Trophoblast cell (in vitro differentiated cells and primary cell): ENCODE results near the gene DLK2. TPM values are rescaled to one million over a fixed set of nuclear protein-coding genes. Genes with fewer than 3 reads are reported as not detected.

ENCODE experiments used
- DNase-seq, 2 donors: peaks; one replicate each; pipeline ENCODE4 v3.0.0-alpha.2; 2016
- H2AFZ ChIP-seq: 2 replicates; pipeline ENCODE4 v1.6.1; 2013; ENCODE audit warnings: low read length, moderate library complexity, mild to moderate bottlenecking; ENCODE audit not compliant: insufficient read depth, poor library complexity
- H2AK5ac ChIP-seq: 2 replicates; pipeline ENCODE4 v1.6.1; 2013; ENCODE audit warnings: mild to moderate bottlenecking, low read length
- H2BK120ac ChIP-seq: 2 replicates; pipeline ENCODE4 v1.6.1; 2013; ENCODE audit warnings: low read length, mild to moderate bottlenecking, moderate library complexity; ENCODE audit not compliant: insufficient read depth, poor library complexity
- H2BK12ac ChIP-seq: 2 replicates; pipeline ENCODE4 v1.6.1; 2013; ENCODE audit warnings: mild to moderate bottlenecking, low read length, moderate library complexity
- H2BK5ac ChIP-seq: 2 replicates; pipeline ENCODE4 v1.6.1; 2013; ENCODE audit warnings: low read length, low read depth, moderate library complexity, mild to moderate bottlenecking; ENCODE audit not compliant: poor library complexity
- H3K14ac ChIP-seq: 2 replicates; pipeline ENCODE4 v1.6.1; 2013; ENCODE audit warnings: mild to moderate bottlenecking, low read length
- H3K18ac ChIP-seq: 2 replicates; pipeline ENCODE4 v1.6.1; 2013; ENCODE audit warnings: mild to moderate bottlenecking, low read length
- H3K23ac ChIP-seq: 2 replicates; pipeline ENCODE4 v1.6.1; 2013; ENCODE audit warnings: low read length
- H3K27ac ChIP-seq: 2 replicates; pipeline ENCODE4 v1.5.1; 2013; ENCODE audit warnings: low read depth, mild to moderate bottlenecking, inconsistent platforms, low read length, moderate library complexity
- H3K27me3 ChIP-seq: 2 replicates; pipeline ENCODE4 v1.6.1; 2013; ENCODE audit warnings: inconsistent platforms, mild to moderate bottlenecking, low read length, moderate library complexity; ENCODE audit not compliant: insufficient read depth
- H3K36me3 ChIP-seq, 2 experiments: 1 replicate in 1 of 2; 2 replicates in 1 of 2; pipeline ENCODE4 v1.6.1; 2013; ENCODE audit warnings: low read length in 2 of 2, mild to moderate bottlenecking in 2 of 2, moderate library complexity in 1 of 2; ENCODE audit not compliant: insufficient read depth in 2 of 2, control insufficient read depth in 1 of 2
- H3K4ac ChIP-seq: 2 replicates; pipeline ENCODE4 v1.6.1; 2013; ENCODE audit warnings: low read depth, mild to moderate bottlenecking, low read length, moderate library complexity
- H3K4me1 ChIP-seq, 2 experiments: 1 replicate in 1 of 2; 2 replicates in 1 of 2; pipeline ENCODE4 v1.6.1; 2013; ENCODE audit warnings: low read length in 2 of 2, mild to moderate bottlenecking in 2 of 2, moderate library complexity in 1 of 2; ENCODE audit not compliant: insufficient read depth in 2 of 2, control insufficient read depth in 1 of 2
- H3K4me2 ChIP-seq: 2 replicates; pipeline ENCODE4 v1.6.1; 2013; ENCODE audit warnings: inconsistent platforms, mild to moderate bottlenecking, low read length, moderate library complexity
- H3K4me3 ChIP-seq: 2 replicates; pipeline ENCODE4 v1.5.1; 2013; ENCODE audit warnings: mild to moderate bottlenecking, low read depth, low read length, inconsistent platforms
- H3K79me1 ChIP-seq: one replicate; pipeline ENCODE4 v1.6.1; 2013; ENCODE audit warnings: low read length
- H3K79me2 ChIP-seq: 2 replicates; pipeline ENCODE4 v1.6.1; 2013; ENCODE audit warnings: low read length, mild to moderate bottlenecking; ENCODE audit not compliant: control insufficient read depth, insufficient read depth, poor library complexity
- H3K9ac ChIP-seq: 2 replicates; pipeline ENCODE4 v1.6.1; 2013; ENCODE audit warnings: mild to moderate bottlenecking, low read length
- H3K9me3 ChIP-seq: 2 replicates; pipeline ENCODE4 v1.6.1; 2013; ENCODE audit warnings: low read depth, mild to moderate bottlenecking, control low read depth, inconsistent platforms, low read length; ENCODE audit not compliant: insufficient read depth
- H4K12ac ChIP-seq: 2 replicates; pipeline ENCODE4 v1.6.1; 2013; ENCODE audit warnings: low read depth, mild to moderate bottlenecking, low read length, moderate library complexity
- H4K8ac ChIP-seq: 2 replicates; pipeline ENCODE4 v1.6.1; 2013; ENCODE audit warnings: low read depth, mild to moderate bottlenecking, low read length, moderate library complexity
- H4K91ac ChIP-seq: one replicate; pipeline ENCODE4 v1.6.1; 2013; ENCODE audit warnings: low read depth, mild to moderate bottlenecking, low read length, moderate library complexity
- WGBS: extraction: QIAGEN DNeasy Blood & Tissue Kit; methylation state at CpG from one replicate; pipeline ENCODE4 v1.1.7; 2013; ENCODE audit warnings: missing lambda C conversion rate; ENCODE audit not compliant: insufficient read length, insufficient coverage; ENCODE audit errors: extremely low coverage; 5-methylcytosine and 5-hydroxymethylcytosine counted together
- polyA plus RNA-seq: library from polyadenylated mRNA; stranded (reverse); fragments of 200-250 nt; gene quantifications from 2 replicates; pipeline ENCODE4 v1.2.3, GENCODE V29; 2013

The DLK2 gene, protein sequence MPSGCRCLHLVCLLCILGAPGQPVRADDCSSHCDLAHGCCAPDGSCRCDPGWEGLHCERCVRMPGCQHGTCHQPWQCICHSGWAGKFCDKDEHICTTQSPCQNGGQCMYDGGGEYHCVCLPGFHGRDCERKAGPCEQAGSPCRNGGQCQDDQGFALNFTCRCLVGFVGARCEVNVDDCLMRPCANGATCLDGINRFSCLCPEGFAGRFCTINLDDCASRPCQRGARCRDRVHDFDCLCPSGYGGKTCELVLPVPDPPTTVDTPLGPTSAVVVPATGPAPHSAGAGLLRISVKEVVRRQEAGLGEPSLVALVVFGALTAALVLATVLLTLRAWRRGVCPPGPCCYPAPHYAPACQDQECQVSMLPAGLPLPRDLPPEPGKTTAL
- 12.6 and 13.6 TPM in 2 replicates for polyA plus RNA-seq

DNA sequence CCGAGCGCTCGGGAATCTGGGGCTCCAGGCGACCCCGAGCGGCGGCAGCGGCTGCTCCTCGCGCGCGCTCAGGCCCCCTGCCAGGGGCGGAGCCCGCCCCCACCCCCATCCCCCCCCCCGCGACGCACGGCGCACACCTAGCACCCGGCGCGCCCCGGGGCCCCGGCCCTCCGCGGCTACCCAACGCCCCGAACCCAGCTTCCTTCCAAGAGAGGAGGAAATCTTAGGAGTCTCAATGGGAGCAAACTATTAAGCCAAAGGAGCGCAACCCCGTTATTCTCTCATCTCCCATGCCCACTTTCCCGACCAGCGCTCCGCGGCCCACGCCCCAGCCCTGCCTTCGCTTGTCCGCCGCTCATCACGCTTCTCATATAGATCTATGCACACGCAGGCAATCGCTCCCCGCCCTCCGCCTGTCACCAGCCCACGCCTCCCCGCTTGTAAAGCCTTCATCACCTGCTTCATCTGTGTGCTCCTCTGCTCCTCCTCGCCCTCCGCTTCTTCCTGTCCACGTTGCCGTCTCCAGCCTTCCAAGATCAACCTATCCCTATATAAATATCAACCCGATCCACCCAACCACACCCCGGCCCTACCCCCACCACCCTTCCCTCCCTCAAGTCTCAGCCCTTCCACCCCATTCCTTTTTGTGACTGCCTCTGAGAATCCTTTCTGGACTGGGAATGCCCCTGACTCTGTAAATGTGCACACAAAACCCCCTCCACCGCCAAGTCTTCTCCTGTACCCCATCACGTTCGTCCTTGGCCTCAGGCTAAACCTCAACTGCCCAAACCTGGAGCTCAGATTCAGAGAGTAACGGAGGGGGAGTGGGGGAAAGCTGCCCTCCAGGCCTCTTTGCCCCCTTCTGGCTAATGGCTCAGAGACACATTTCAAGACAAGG, at the start of gene DLK2:
Gene DLK2 (minus strand): TSS at position 18 of the 898 bp plus-strand sequence. CDS start 723 bp downstream, outside the sequence.
- peak within 1 kb of the TSS; percentile 57 for H3K9ac ChIP-seq
- peak; percentile 67 to 74 for DNase-seq
- H2BK5ac ChIP-seq: no peak within 1 kb of the TSS
- H3K4me3 ChIP-seq: peak within 1 kb of the TSS; percentile 75
- no peak within 1 kb of the TSS for H3K4ac ChIP-seq
- no peak within 1 kb of the TSS for H2BK120ac ChIP-seq
- H3K27me3 ChIP-seq: peaks cover 8% of the 10 kb centered on the region
- WGBS: no CpG with 5 or more reads among the region's 55 CpGs
- H3K79me2 ChIP-seq: no peaks in the 10 kb centered on the region
- no peak within 1 kb of the TSS for H4K12ac ChIP-seq
- no peak within 1 kb of the TSS for H2AK5ac ChIP-seq
- peak within 1 kb of the TSS; percentile 22 for H4K91ac ChIP-seq
- H4K8ac ChIP-seq: no peak within 1 kb of the TSS
- H3K18ac ChIP-seq: no peak within 1 kb of the TSS
- H2AFZ ChIP-seq: peak within 1 kb of the TSS; percentile 77
- no peaks in the 10 kb centered on the region for H3K79me1 ChIP-seq
- H3K4me2 ChIP-seq: peak within 1 kb of the TSS; percentile 94
- H3K36me3 ChIP-seq: peaks cover 12 to 17% of the 10 kb centered on the region in 2 experiments
- no peak within 1 kb of the TSS for H3K23ac ChIP-seq
- H2BK12ac ChIP-seq: no peak within 1 kb of the TSS
- no peak within 1 kb of the TSS for H3K27ac ChIP-seq
- peaks cover 3 to 4% of the 10 kb centered on the region in 2 experiments for H3K4me1 ChIP-seq
- H3K9me3 ChIP-seq: peaks cover 2% of the 10 kb centered on the region
- H3K14ac ChIP-seq: no peak within 1 kb of the TSS

DNA sequence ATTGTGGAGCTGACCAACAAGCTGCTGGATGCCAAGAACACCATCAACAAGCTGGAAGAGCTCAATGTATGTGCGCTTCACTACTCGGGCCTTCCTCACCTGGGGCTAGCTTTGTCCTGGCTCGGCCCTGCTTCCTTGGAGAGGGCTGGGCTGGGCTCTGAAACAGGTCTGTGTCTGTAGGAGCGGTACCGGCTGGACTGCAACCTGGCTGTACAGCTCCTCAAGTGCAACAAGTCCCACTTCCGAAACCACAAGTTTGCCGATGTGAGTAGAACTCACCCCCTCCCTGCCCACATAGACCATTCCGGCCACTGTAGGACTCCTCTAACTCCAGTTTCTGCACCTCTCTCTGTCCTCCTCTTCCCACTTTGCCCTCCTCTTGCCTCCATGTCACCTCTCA, 48.1 kb upstream of the DLK2 start:
- Histone ChIP-seq H3K18ac (no peak overlapping the region), H3K4ac (no peak overlapping the region), H4K12ac (no peak overlapping the region), H3K79me2 (no peaks in the 10 kb centered on the region), H2BK120ac (no peak overlapping the region), H3K27me3 (peaks cover 7% of the 10 kb centered on the region), H3K23ac (no peak overlapping the region), H3K9ac (no peak overlapping the region), H3K4me3 (no peak overlapping the region), H2BK5ac (no peak overlapping the region), H3K4me1 (no peaks in the 10 kb centered on the region), H2BK12ac (no peak overlapping the region), H2AFZ (no peak overlapping the region), H3K9me3 (no peaks in the 10 kb centered on the region), H2AK5ac (no peak overlapping the region), H4K91ac (no peak overlapping the region), H3K79me1 (no peaks in the 10 kb centered on the region), H4K8ac (no peak overlapping the region), H3K27ac (no peak overlapping the region), H3K14ac (no peak overlapping the region), H3K36me3 (peaks cover 60 to 69% of the 10 kb centered on the region in 2 experiments), H3K4me2 (no peak overlapping the region)
- DNase-seq: no peak
- no CpG with 5 or more reads among the region's 8 CpGs for WGBS

DNA sequence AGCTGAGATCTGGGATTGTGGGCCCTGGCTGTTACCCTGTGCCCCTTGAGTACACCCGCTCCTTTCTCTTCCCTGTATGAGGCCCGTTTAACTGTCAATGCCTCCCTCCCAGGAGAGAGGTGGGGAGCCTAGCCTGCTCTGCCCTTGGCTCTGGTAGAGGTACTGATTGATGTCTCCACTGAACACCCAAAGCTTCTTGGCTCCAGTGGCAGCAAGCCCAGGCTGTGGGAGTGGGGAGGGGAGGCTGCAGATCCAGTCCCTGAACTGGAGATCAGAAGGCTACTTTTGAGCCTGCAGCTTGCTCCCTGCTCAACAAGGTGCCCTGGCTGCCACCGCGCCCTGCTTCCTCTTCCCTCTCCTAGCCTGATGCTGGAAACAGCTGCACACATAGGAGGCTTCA, 47.3 kb upstream of the DLK2 start:
- Histone ChIP-seq H3K27ac (no peak overlapping the region), H3K4me3 (no peak overlapping the region), H3K36me3 (peaks cover 60 to 74% of the 10 kb centered on the region in 2 experiments), H3K79me2 (no peaks in the 10 kb centered on the region), H2BK5ac (no peak overlapping the region), H4K8ac (no peak overlapping the region), H3K4me1 (peaks cover under 1 to 2% of the 10 kb centered on the region in 2 experiments), H3K9me3 (no peaks in the 10 kb centered on the region), H3K79me1 (no peaks in the 10 kb centered on the region), H3K23ac (no peak overlapping the region), H3K14ac (no peak overlapping the region), H4K91ac (no peak overlapping the region), H4K12ac (no peak overlapping the region), H3K27me3 (no peaks in the 10 kb centered on the region), H2BK12ac (no peak overlapping the region), H2BK120ac (no peak overlapping the region), H3K18ac (no peak overlapping the region), H3K4me2 (no peak overlapping the region), H3K4ac (no peak overlapping the region), H3K9ac (no peak overlapping the region), H2AK5ac (no peak overlapping the region), H2AFZ (no peak overlapping the region)
- no CpG with 5 or more reads among the region's 4 CpGs for WGBS
- no peak for DNase-seq

DNA sequence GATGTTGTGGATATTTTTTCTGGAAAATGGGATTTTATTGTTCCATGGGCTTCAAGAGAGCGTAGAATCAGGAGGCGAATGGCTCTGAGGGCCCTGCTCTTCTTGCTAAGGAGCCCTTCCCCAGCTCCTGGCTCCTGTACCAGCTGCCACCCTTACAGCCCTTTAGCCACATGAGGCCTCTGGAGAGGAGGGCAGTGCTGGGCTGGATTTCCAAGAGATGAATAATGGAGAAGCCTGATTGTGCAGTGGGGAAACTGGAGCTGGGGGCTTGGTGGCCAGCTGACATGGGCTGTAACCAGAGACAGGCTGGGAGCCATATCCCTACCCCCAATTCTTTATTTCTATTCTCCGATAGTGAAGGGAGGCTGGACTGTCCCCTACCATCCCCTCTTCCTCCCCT, 45.6 kb upstream of the DLK2 start:
- no peak overlapping the region for H4K91ac ChIP-seq
- H3K4me1 ChIP-seq: peaks cover 15 to 19% of the 10 kb centered on the region in 2 experiments
- no peak overlapping the region for H2BK5ac ChIP-seq
- no peak overlapping the region for H3K23ac ChIP-seq
- H3K18ac ChIP-seq: no peak overlapping the region
- peaks cover under 1% of the 10 kb centered on the region for H3K79me1 ChIP-seq
- DNase-seq: no peak
- no CpG with 5 or more reads among the region's 3 CpGs for WGBS
- H3K14ac ChIP-seq: no peak overlapping the region
- no peak overlapping the region for H3K27ac ChIP-seq
- H4K8ac ChIP-seq: no peak overlapping the region
- no peak overlapping the region for H3K9ac ChIP-seq
- no peak overlapping the region for H4K12ac ChIP-seq
- H3K36me3 ChIP-seq: peaks cover 58 to 75% of the 10 kb centered on the region in 2 experiments
- no peak overlapping the region for H3K4me2 ChIP-seq
- no peak overlapping the region for H2BK120ac ChIP-seq
- H2AFZ ChIP-seq: no peak overlapping the region
- H3K4ac ChIP-seq: no peak overlapping the region
- no peaks in the 10 kb centered on the region for H3K79me2 ChIP-seq
- H3K9me3 ChIP-seq: no peaks in the 10 kb centered on the region
- no peak overlapping the region for H2BK12ac ChIP-seq
- no peaks in the 10 kb centered on the region for H3K27me3 ChIP-seq
- no peak overlapping the region for H3K4me3 ChIP-seq
- H2AK5ac ChIP-seq: no peak overlapping the region
